Peyer's patch (tissue), 4 donors: ENCODE measurements around the gene OMP. TPM values are rescaled to one million over a fixed set of nuclear protein-coding genes. Genes with fewer than 3 reads are reported as not detected.

Source experiments
- DNase-seq, 3 donors: peaks; one replicate each; pipeline ENCODE4 v3.0.0-alpha.2; 2017 to 2019
- H3K27ac ChIP-seq, 4 donors: fragments of 200-600 bp; sonication (generic); one replicate each; pipeline ENCODE4 v1.5.1; 2016 to 2019
- H3K27me3 ChIP-seq, 2 donors: fragments of 200-600 bp; sonication (generic); one replicate each; pipeline ENCODE4 v1.5.1; 2019
- H3K36me3 ChIP-seq, 3 donors: fragments of 200-600 bp; sonication (generic); one replicate each; pipeline ENCODE4 v1.5.1; 2016 to 2019
- H3K4me1 ChIP-seq, 4 donors: fragments of 200-600 bp; sonication (generic); one replicate each; pipeline ENCODE4 v1.5.1; 2016 to 2019
- H3K4me3 ChIP-seq, 4 donors: fragments of 200-600 bp; sonication (generic); 1 replicate in 3 of 4; 2 replicates in 1 of 4; pipeline ENCODE4 v1.5.1; 2016 to 2019; ENCODE audit warnings: mild to moderate bottlenecking in 1 of 4
- H3K9me3 ChIP-seq, 4 donors: fragments of 200-600 bp; sonication (generic); one replicate each; pipeline ENCODE4 v1.5.1; 2016 to 2019; ENCODE audit warnings: mild to moderate bottlenecking in 1 of 4
- CTCF ChIP-seq, 6 experiments: fragments of 450-650 bp in 4 of 6; fragments of 200-600 bp in 2 of 6; sonication (generic) in 1 of 6; IDR thresholded peaks; one replicate each; pipeline ENCODE4 v1.5.1; 2017 to 2019; ENCODE audit warnings: antibody characterized with exemption in 6 of 6, mild to moderate bottlenecking in 3 of 6, moderate library complexity in 1 of 6
- POLR2A ChIP-seq, 2 donors: fragments of 450-650 bp; IDR thresholded peaks; one replicate each; pipeline ENCODE4 v1.5.1; 2017; ENCODE audit warnings: antibody characterized with exemption in 2 of 2, mild to moderate bottlenecking in 2 of 2, moderate library complexity in 2 of 2
- total RNA-seq, 4 donors: library from RNA; depleted of rRNA; stranded (reverse); fragments of >200 nt; gene quantifications; one replicate each; pipeline ENCODE4 v1.1.0, GENCODE V29; 2016

Gene OMP
- total RNA-seq, 4 donors from 2014 or later = 11.2 to 44.3 (median 21.3) TPM

GRCh38 chr11:77081976-77082836 is 20.4 kb upstream of the OMP start:
- peak overlapping the region; percentile 52 to 99 (median 64) for H3K27ac ChIP-seq
- DNase-seq = peak in 2 of 3 donors; percentile 47 to 56
- H3K27me3 ChIP-seq = no peaks in the 10 kb centered on the region
- no peaks in the 10 kb centered on the region for H3K9me3 ChIP-seq
- peaks cover 0 to 10% (median 0%) of the 10 kb centered on the region in 3 donors for H3K36me3 ChIP-seq
- no peak for TF ChIP-seq CTCF (IDR thresholded peaks at IDR 0.05)
- TF ChIP-seq POLR2A (IDR thresholded peaks at IDR 0.05) = no peak
- H3K4me3 ChIP-seq = no peak overlapping the region
- peaks cover 0 to 60% (median 14%) of the 10 kb centered on the region in 4 donors for H3K4me1 ChIP-seq

- no peak overlapping the region for H3K4me3 ChIP-seq
- TF ChIP-seq POLR2A (IDR thresholded peaks at IDR 0.05) = no peak
- TF ChIP-seq CTCF (IDR thresholded peaks at IDR 0.05) = no peak
- H3K4me1 ChIP-seq = peaks cover 0 to 68% (median 16%) of the 10 kb centered on the region in 4 donors
- DNase-seq = peak; percentile 39 to 81 (median 45)
- H3K36me3 ChIP-seq = peaks cover 0 to 10% (median 0%) of the 10 kb centered on the region in 3 donors
- no peaks in the 10 kb centered on the region for H3K9me3 ChIP-seq
- H3K27me3 ChIP-seq = no peaks in the 10 kb centered on the region
- peak overlapping the region; percentile 52 to 99 (median 64) for H3K27ac ChIP-seq
These were observed 19.6 kb upstream of the OMP start for GRCh38 chr11:77082838-77083565.

- Histone ChIP-seq H3K36me3 (peaks cover 0 to 10% (median 0%) of the 10 kb centered on the region in 3 donors), H3K27ac (peak overlapping the region in 1 of 4 donors; percentile 99), H3K4me3 (no peak overlapping the region), H3K9me3 (no peaks in the 10 kb centered on the region), H3K27me3 (no peaks in the 10 kb centered on the region), H3K4me1 (peaks cover 0 to 75% (median 19%) of the 10 kb centered on the region in 4 donors)
- peak in 2 of 3 donors; percentile 38 to 41 for DNase-seq
- TF ChIP-seq POLR2A (IDR thresholded peaks at IDR 0.05) (no peak), CTCF (IDR thresholded peaks at IDR 0.05) (no peak)
These were observed 18.9 kb upstream of the OMP start for GRCh38 chr11:77083566-77084245.

- no peak overlapping the region for H3K4me3 ChIP-seq
- TF ChIP-seq CTCF (IDR thresholded peaks at IDR 0.05) = no peak
- TF ChIP-seq POLR2A (IDR thresholded peaks at IDR 0.05) = no peak
- H3K9me3 ChIP-seq = no peaks in the 10 kb centered on the region
- peak overlapping the region in 2 of 4 donors; percentile 98 to 99 for H3K27ac ChIP-seq
- no peaks in the 10 kb centered on the region for H3K27me3 ChIP-seq
- H3K36me3 ChIP-seq = peaks cover 0 to 10% (median 0%) of the 10 kb centered on the region in 3 donors
- H3K4me1 ChIP-seq = peaks cover 0 to 84% (median 22%) of the 10 kb centered on the region in 4 donors
- peak in 2 of 3 donors; percentile 41 to 49 for DNase-seq
These were observed 18.0 kb upstream of the OMP start for GRCh38 chr11:77084581-77085191.

GRCh38 chr11:77085652-77086051 is 17.0 kb upstream of the OMP start:
- H3K36me3 ChIP-seq = peaks cover 0 to 10% (median 0%) of the 10 kb centered on the region in 3 donors
- H3K4me3 ChIP-seq = no peak overlapping the region
- peak in 2 of 3 donors; percentile 29 to 38 for DNase-seq
- TF ChIP-seq POLR2A (IDR thresholded peaks at IDR 0.05) = no peak
- no peak for TF ChIP-seq CTCF (IDR thresholded peaks at IDR 0.05)
- peak overlapping the region in 3 of 4 donors; percentile 82 to 99 (median 98) for H3K27ac ChIP-seq
- H3K4me1 ChIP-seq = peaks cover 0 to 91% (median 22%) of the 10 kb centered on the region in 4 donors
- no peaks in the 10 kb centered on the region for H3K27me3 ChIP-seq
- H3K9me3 ChIP-seq = no peaks in the 10 kb centered on the region
